PC-9 (cell line): ENCODE results near the gene APCDD1L.

Experiments used
- EZH2 ChIP-seq: fragments of 200-600 bp; sonication (generic); IDR thresholded peaks from 2 replicates; pipeline ENCODE4 v1.8.0; 2017; ENCODE audit warnings: antibody characterized with exemption, low read depth
- TF ChIP-seq, protein P1 (sequence below): fragments of 200-600 bp; sonication (generic); conservative IDR thresholded peaks from 2 replicates; pipeline ENCODE4 v1.6.1; 2017; ENCODE audit warnings: mixed run types, antibody characterized with exemption, mild to moderate bottlenecking, moderate library complexity

DNA sequence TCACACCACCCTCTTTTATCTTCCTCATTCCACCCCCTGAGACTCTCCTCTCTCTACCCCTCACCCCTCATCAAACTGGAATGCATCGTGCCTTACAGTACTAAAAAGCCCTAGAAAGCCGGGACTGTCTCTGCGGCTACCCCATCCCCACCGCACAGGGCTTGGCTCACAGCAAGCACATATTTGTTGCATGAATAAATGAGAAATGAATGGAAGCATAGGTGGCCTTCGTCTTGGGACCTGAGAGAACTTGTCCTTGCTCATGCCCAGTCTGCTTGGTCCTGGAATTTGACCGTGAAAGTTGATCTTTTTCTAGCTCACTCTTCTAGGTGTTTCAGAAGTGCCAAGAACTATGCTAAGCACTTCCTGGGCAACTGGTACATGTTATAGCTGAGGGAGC, 53.3 kb downstream of the APCDD1L start:
- TF ChIP-seq, protein P1, sequence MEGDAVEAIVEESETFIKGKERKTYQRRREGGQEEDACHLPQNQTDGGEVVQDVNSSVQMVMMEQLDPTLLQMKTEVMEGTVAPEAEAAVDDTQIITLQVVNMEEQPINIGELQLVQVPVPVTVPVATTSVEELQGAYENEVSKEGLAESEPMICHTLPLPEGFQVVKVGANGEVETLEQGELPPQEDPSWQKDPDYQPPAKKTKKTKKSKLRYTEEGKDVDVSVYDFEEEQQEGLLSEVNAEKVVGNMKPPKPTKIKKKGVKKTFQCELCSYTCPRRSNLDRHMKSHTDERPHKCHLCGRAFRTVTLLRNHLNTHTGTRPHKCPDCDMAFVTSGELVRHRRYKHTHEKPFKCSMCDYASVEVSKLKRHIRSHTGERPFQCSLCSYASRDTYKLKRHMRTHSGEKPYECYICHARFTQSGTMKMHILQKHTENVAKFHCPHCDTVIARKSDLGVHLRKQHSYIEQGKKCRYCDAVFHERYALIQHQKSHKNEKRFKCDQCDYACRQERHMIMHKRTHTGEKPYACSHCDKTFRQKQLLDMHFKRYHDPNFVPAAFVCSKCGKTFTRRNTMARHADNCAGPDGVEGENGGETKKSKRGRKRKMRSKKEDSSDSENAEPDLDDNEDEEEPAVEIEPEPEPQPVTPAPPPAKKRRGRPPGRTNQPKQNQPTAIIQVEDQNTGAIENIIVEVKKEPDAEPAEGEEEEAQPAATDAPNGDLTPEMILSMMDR: no peak
- TF ChIP-seq EZH2: no peak
